Erythroblast (primary cell): Measurements from ENCODE around the gene TSNAXIP1.

Experiments
- GATA1 ChIP-seq: IDR thresholded peaks from 2 replicates; pipeline ENCODE4 v1.6.1; 2011; ENCODE audit warnings: low read depth, mild to moderate bottlenecking, control low read depth, low read length, moderate library complexity
- POLR2A ChIP-seq: IDR thresholded peaks from 2 replicates; pipeline ENCODE4 v1.6.1; 2011; ENCODE audit warnings: mild to moderate bottlenecking, low read length

DNA sequence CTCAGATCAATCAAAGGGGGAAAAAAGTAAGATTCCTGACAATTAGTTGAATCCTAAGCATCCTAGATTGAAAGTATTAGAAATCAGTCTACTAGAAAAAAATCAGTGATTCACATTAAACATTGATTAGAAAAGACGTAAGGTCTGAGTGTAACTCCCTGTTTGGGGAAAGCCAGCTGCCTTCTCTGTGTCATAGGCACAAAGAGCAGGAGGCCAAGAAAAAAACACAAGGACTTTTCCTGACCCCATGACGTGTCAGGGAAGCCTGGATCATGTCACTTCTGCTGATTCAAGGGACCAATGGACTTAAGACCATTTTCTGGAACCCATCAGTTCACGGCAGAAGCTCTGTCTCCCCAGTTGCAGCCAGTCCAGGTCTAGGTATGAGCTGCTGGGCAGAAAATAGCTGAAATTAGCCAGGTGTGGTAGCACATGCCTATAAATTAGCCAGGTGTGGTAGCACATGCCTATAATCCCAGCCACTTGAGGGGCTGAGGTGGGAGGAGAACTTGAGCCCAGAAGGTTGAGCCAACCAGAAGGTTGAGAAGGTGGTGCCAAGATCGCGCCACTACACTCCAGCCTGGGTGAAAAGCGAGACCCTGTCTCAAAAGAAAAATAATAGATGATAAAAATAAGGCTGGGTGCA lies 36.2 kb upstream of the TSNAXIP1 start:
- no peak for TF ChIP-seq POLR2A
- TF ChIP-seq GATA1, result no peak
